CD4-positive, alpha-beta T cell treated with Interleukin-12 subunit alpha and Interleukin-12 subunit beta, for 1 hour (primary cell): ENCODE results near the gene SLC7A14.
"Not testable (repeated sequence)": the region's sequence is repeated elsewhere in the genome, so short reads cannot be mapped to it uniquely, and the experiment has no call there.

ENCODE experiments used
- DNase-seq: peaks from one replicate; pipeline ENCODE4 v3.0.0-alpha.2; 2020

Gene SLC7A14

DNA sequence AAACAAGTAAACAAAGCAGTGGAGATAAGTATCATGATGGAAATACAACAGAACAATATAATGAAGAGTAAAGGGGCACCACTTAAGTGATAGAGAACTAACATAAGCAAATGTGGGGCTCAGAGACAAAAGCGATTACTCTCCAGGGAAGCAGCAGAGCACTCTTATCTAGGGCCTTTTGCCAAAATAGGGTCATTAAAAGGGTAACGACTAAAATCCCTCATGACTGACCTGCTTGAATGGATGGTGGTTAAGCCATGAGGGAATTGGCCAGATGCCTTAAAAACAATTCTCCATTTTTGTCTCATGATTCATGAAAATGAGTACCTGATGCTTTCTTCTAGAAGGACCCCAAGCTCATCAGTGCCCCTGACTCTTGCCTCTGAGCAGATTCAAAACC, 3.2 kb upstream of the SLC7A14 start:
- DNase-seq = no peak

DNA sequence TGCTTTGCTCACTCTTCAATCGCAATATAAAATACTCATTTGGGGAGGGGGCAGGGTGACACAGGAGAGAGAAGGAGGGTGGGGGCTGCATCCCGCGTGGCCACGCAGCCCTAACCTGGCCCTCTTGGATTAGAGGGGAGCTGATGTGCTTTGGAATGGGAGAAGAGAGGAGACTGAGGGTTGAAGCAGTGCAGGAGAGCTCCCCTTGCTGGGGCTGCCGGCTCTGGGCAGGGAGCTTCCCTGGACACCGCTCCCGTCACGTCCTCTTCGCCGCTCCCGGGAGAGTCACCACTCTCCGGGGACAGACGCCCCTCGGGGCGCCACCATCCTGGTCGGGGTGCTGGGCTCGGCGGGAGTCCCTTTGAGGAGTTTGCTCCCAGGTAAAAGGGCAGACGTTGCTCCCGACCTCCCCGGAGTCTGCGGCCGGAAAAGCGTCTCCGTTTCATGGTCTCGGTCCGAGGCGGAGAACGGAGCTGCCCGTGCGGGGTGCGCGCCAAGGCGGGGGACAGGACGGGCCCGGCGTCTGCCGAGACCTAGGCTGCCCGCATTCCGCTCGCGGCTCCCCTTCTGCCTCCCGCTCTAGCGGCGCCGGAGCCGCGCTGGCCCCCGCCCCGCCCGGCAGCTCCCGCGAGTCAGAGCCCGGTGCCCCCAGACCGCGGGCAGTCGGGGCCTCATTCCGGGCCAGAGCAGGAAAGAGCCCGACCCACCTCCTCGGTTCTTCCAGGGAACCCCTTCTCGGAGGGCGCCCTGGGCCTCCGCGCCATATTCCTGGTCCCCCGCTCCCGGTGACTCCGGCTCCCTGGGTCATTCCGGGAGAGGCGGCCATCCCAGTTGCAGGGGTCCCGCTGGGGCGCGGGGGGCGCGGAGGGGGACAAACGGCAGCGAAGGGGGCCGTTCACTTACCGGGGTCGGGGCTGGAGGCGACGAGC, 603 bp downstream of the SLC7A14 start:
- no peak for DNase-seq

DNA sequence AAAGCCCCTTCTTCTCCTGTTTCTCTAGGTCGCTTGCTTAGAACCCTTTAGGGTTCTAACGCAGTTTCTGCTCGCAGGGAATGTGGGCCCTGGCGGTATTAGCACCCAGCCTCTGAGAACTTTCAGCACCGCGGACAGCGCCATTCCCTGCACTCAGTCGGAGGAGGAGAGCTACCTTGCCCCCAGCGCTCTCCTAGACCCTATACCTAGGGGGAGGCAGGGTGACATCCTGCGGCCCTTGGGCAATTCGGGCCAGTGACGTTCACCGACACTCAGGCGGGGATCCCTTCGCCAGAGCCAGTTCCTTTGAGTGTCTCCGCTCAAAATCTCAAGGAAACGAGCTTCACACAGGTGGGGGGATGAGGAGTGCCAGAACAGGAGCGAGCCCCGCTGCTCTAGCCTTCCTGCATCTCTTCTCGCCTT, 1.3 kb downstream of the SLC7A14 start:
- peak; percentile 10 for DNase-seq

DNA sequence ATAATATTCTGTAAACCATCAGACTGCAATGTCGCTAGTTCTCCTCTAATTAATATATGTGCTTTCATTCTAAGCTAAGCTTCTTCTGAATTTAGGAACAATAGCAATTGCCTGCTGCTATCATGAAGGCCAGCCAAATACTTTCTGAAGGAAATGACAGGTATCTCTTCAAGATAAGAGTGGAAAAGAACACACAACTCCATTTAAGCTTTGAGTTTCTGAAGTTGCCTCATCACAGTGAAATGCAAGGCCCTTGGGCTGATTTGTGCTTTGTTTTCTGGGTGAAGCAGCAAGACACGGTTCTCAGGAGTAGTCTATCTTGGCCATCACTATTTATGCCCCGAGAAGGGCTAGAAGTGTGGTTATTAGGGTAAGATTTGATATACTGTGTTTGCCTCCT, 6.2 kb downstream of the SLC7A14 start:
- DNase-seq = no peak

DNA sequence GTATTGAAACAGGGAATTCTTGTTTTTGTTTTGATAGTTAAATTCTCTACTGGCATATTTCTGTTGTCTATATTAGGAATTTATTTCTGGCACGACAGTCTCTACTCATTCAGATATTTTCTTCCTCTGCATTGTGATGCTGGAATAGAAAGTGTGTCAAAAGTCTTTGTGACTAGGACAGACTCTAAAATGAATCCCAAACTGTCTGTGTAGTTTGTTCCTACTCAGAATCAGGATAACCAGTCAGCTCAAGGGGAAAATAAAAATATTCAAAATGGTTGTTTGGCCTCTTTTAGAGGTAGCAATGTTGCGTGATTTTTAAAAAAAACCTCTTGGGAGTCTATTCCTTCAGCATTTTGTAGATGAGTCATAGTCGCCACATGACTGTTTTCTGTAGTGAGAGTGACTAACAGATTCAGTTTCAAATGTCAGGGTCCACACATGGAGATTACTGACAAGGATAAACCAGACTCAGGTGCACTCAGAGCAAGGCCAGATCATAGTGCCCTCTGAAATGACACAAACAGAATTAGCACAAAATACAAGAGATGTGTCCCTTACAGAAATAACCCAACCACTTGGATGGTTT, 13.1 kb downstream of the SLC7A14 start:
- no peak for DNase-seq

GRCh38 chr3:170567598-170567997, 18.3 kb downstream of the SLC7A14 start:
- DNase-seq = not testable (repeated sequence)

DNA sequence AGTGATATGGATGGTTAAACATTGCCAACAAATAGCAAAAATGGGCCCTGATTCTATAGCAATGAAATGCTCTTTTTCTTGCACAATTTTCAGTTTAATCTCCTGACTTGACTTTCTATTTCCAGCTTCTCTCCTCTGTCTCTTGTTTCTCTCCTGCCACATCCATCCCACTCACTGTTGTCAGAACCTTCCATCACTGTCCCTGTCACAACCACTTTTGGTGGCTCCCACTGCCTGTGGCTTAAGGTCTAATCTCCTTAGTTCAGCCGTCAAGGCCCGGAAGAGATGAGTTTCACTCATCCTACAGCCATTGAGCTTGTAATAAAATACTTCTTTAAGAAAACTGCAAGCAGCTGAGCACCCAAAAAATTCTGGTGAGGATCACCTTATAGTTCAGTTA, 19.5 kb downstream of the SLC7A14 start:
- DNase-seq = no peak

GRCh38 chr3:170565495-170565894, 20.4 kb downstream of the SLC7A14 start:
- no peak for DNase-seq

- no peak for DNase-seq
These were observed 21.2 kb downstream of the SLC7A14 start for GRCh38 chr3:170564664-170565063.

GRCh38 chr3:170563712-170564423, 22.0 kb downstream of the SLC7A14 start:
- DNase-seq = no peak

GRCh38 chr3:170562080-170562479, 23.8 kb downstream of the SLC7A14 start:
- no peak for DNase-seq

GRCh38 chr3:170560717-170561382, 25.0 kb downstream of the SLC7A14 start:
- no peak for DNase-seq

- DNase-seq = no peak
These were observed 25.6 kb downstream of the SLC7A14 start for GRCh38 chr3:170560296-170560695.

DNA sequence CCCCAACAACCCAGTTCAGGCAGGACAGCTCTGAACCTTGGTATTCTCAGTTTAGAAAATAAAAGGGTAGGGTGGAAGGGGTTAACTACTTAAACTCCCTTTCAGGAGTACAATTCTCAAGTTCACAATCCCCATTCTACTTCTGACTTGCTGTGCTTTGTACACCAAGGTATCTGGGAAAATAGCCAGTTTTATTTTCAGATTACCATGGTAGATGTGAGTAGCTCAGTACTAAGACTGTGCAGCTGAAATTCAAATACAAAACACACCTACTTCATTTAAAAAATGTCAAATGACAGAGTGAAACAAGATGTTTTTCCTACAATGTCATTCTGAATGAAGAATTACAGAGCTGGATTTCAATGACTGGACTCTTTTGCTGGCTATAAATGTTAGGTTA, 27.4 kb downstream of the SLC7A14 start:
- no peak for DNase-seq

- no peak for DNase-seq
These were observed 30.5 kb downstream of the SLC7A14 start for GRCh38 chr3:170555329-170555728.

GRCh38 chr3:170553788-170554757, 31.8 kb downstream of the SLC7A14 start:
- DNase-seq = no peak

DNA sequence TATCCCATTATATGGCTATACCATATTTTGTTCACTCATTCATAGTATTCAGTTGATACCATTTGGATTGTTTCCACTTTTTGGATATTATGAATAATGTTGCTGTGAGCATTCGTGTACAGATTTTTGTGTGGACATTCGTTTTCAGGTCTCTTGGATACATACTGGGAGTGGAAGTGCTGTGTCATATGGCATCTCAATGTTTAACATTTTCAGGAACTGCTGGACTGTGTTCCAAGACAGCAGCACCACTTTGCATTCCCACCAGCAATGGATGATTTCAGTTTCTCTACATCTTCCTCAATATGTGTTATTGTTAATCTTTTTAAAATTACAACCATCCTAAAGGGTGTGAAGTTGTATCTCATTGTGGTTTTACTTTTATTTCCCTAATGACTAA, 34.6 kb downstream of the SLC7A14 start:
- DNase-seq = no peak

GRCh38 chr3:170542704-170543103, 43.2 kb downstream of the SLC7A14 start:
- DNase-seq = no peak

- no peak for DNase-seq
These were observed 46.0 kb downstream of the SLC7A14 start for GRCh38 chr3:170539897-170540296.

- no peak for DNase-seq
These were observed 49.2 kb downstream of the SLC7A14 start for GRCh38 chr3:170536712-170537111.

GRCh38 chr3:170534227-170534626, 51.6 kb downstream of the SLC7A14 start:
- no peak for DNase-seq

DNA sequence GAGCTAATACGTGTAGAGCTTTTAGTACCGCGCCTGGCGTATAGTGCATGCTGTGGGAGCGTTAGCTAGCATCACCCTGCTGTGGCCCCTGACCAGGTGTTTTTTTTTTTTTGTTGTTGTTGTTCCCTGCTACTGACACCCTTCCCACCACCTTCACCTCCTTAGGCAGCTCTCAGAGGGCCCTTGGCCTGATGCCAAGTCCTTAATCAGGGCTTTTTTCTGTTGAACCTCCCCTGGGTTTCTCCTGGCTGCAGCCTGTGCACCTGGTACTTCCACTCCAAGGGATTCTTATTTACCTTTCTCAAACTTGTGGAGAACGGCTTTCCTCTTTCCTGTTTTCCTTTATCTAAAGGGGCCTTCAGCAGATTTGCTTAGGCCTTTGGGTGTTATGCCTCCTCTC, 53.3 kb downstream of the SLC7A14 start:
- no peak for DNase-seq
